ENCODE measurements around the gene MFRP. TPM values are rescaled to one million over a fixed set of nuclear protein-coding genes. Genes with fewer than 3 reads are reported as not detected.

MFRP gene
- total RNA-seq, 1 donor from 2014 or later, result not detected

- Histone ChIP-seq H4K20me1 (ENCODE audit: insufficient read depth, low read length) (no peaks in the 10 kb centered on the region), H3K9ac (ENCODE audit: low read length) (peak overlapping the region; percentile 45), H2AFZ (ENCODE audit: low read depth, low read length) (no peak overlapping the region), H3K4me2 (ENCODE audit: low read length) (peak overlapping the region; percentile 78), H3K79me2 (ENCODE audit: insufficient read depth, low read length) (no peaks in the 10 kb centered on the region), H3K4me3 (ENCODE audit: insufficient read depth, low read depth, low read length) (no peak overlapping the region), H3K27ac (ENCODE audit: low read depth, low read length) (peak overlapping the region; percentile 35), H3K36me3 (ENCODE audit: insufficient read depth, low read length) (no peaks in the 10 kb centered on the region), H3K4me1 (ENCODE audit: insufficient read depth, low read length) (peaks cover 18% of the 10 kb centered on the region), H3K9me3 (ENCODE audit: insufficient read depth, low read depth, low read length) (no peaks in the 10 kb centered on the region), H3K27me3 (ENCODE audit: insufficient read depth, low read length) (peaks cover 4% of the 10 kb centered on the region)
- Mint-ChIP-seq H3K27me3 (ENCODE audit: low read depth, unreplicated experiment) (peaks cover 8% of the 10 kb centered on the region), H3K4me1 (ENCODE audit: low read depth, unreplicated experiment) (peaks cover 30% of the 10 kb centered on the region), H3K4me3 (ENCODE audit: unreplicated experiment) (peak overlapping the region; percentile 27), H3K36me3 (ENCODE audit: low read depth, unreplicated experiment) (peaks cover 14% of the 10 kb centered on the region), H3K9me3 (ENCODE audit: unreplicated experiment) (no peaks in the 10 kb centered on the region), H3K27ac (ENCODE audit: unreplicated experiment) (peak overlapping the region; percentile 93)
- no peak for TF ChIP-seq EZH2 (IDR thresholded peaks at IDR 0.05; ENCODE audit: insufficient read depth, low read length)
- TF ChIP-seq CTCF (IDR thresholded peaks at IDR 0.05; ENCODE audit: insufficient read depth, low read depth, low read length), result no peak
- DNase-seq (ENCODE audit: low read depth) (peak; percentile 73), FAIRE-seq (peak; percentile 23)
Observed at GRCh38 chr11:119361056-119361787, 14.7 kb upstream of the MFRP start.

DNA sequence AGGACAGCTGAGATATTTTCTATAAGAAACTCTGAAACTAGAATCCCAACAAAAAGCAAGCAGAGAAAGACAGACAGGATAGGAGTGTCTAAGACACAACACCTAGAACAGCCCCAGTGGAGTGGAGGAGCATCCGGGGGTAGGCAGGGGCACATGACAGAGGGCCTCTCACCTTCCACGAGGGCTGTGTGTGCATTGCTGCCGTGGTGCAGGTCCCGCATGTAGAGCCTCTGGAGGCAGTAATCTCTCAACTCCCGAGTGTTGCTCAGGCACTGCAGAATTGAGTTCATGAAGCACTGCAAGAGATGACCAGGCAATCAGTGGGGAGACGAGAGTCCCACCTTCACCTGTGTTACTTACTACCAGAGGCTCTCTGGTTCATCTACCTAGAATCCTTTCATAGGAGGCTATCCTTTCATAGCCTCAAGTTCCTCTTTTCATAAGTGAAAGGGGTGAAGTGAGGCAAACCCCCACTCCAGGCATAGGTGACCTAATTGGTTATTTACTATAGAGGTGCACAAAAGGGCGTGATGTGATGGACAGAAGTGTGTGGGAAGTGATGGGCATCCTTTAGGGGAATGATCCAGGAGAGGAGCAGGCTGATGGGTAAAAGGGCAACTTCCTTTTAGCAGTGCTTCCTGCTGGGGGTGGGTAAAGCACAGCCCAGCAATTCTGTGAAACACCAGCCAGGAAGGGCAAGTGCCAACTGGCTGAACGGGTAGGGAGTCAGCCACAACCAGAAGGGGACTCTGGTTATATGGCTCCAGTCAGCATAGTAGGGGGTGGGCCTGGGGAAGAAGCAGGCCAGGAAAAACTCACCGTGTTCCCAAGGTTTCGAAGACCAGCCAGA is 13.1 kb upstream of the MFRP start:
- no peak overlapping the region for H3K27ac Mint-ChIP-seq (ENCODE audit: unreplicated experiment)
- TF ChIP-seq CTCF (IDR thresholded peaks at IDR 0.05; ENCODE audit: insufficient read depth, low read depth, low read length), result no peak
- no peak for TF ChIP-seq EZH2 (IDR thresholded peaks at IDR 0.05; ENCODE audit: insufficient read depth, low read length)

More for the DNA sequence above, 13.1 kb upstream of the MFRP start:
- peaks cover 14% of the 10 kb centered on the region for H3K36me3 Mint-ChIP-seq (ENCODE audit: low read depth, unreplicated experiment)
- no peaks in the 10 kb centered on the region for H3K9me3 Mint-ChIP-seq (ENCODE audit: unreplicated experiment)
- H3K4me3 Mint-ChIP-seq (ENCODE audit: unreplicated experiment), result no peak overlapping the region
- H3K27ac ChIP-seq (ENCODE audit: low read depth, low read length), result no peak overlapping the region
- FAIRE-seq (no peak), DNase-seq (ENCODE audit: low read depth) (no peak)
- no peak overlapping the region for H2AFZ ChIP-seq (ENCODE audit: low read depth, low read length)
- H3K4me2 ChIP-seq (ENCODE audit: low read length), result no peak overlapping the region
- peaks cover 10% of the 10 kb centered on the region for H3K27me3 Mint-ChIP-seq (ENCODE audit: low read depth, unreplicated experiment)
- no peaks in the 10 kb centered on the region for H3K36me3 ChIP-seq (ENCODE audit: insufficient read depth, low read length)
- no peaks in the 10 kb centered on the region for H3K27me3 ChIP-seq (ENCODE audit: insufficient read depth, low read length)
- no peaks in the 10 kb centered on the region for H4K20me1 ChIP-seq (ENCODE audit: insufficient read depth, low read length)
- H3K4me1 ChIP-seq (ENCODE audit: insufficient read depth, low read length), result peaks cover 18% of the 10 kb centered on the region
- H3K9me3 ChIP-seq (ENCODE audit: insufficient read depth, low read depth, low read length), result no peaks in the 10 kb centered on the region
- H3K9ac ChIP-seq (ENCODE audit: low read length), result no peak overlapping the region
- no peaks in the 10 kb centered on the region for H3K79me2 ChIP-seq (ENCODE audit: insufficient read depth, low read length)
- H3K4me3 ChIP-seq (ENCODE audit: insufficient read depth, low read depth, low read length), result no peak overlapping the region
- peaks cover 20% of the 10 kb centered on the region for H3K4me1 Mint-ChIP-seq (ENCODE audit: low read depth, unreplicated experiment)

Measured in astrocyte (in vitro differentiated cells and primary cell).